SK-N-MC (cell line): ENCODE results near the gene CDC6.

ENCODE experiments used
- EZH2 ChIP-seq: fragments of 200-600 bp; sonication (generic); IDR thresholded peaks from one replicate; pipeline ENCODE4 v1.6.1; 2017; ENCODE audit warnings: antibody characterized with exemption
- FOXP2 ChIP-seq: optimal IDR thresholded peaks from 2 replicates; pipeline ENCODE3; 2011; ENCODE audit warnings: mild to moderate bottlenecking, moderate library complexity; ENCODE audit not compliant: insufficient read depth; ENCODE audit errors: extremely low read length, control extremely low read depth
- POLR2AphosphoS5 ChIP-seq: IDR thresholded peaks from 2 replicates; pipeline ENCODE4 v1.6.1; 2012; ENCODE audit warnings: mild to moderate bottlenecking, low read depth, low read length, borderline replicate concordance

GRCh38 chr17:40352237-40352778, 64.6 kb downstream of the CDC6 start:
- TF ChIP-seq EZH2, result no peak
- no peak for TF ChIP-seq POLR2AphosphoS5
- TF ChIP-seq FOXP2, result no peak
